T47D (cell line): ENCODE measurements around the gene SHISA9.

Source experiments
- DNase-seq, 2 experiments: peaks; one replicate each; pipeline versions ENCODE4 v3.0.0 to v3.0.0-alpha.2; 2011 to 2012; ENCODE audit warnings: low read depth in 1 of 2, low spot score in 1 of 2
- JUND ChIP-seq: IDR thresholded peaks from 2 replicates; pipeline ENCODE4 v1.6.1; 2012; ENCODE audit warnings: low read depth
- in situ Hi-C: cut with HindIII; loops from 2 replicates; pipeline ENCODE4 v1.10.0; 2016; ENCODE audit warnings: low sequenced_read_pairs, low pct_unique_long_range_greater_than_20kb

Gene SHISA9

DNA sequence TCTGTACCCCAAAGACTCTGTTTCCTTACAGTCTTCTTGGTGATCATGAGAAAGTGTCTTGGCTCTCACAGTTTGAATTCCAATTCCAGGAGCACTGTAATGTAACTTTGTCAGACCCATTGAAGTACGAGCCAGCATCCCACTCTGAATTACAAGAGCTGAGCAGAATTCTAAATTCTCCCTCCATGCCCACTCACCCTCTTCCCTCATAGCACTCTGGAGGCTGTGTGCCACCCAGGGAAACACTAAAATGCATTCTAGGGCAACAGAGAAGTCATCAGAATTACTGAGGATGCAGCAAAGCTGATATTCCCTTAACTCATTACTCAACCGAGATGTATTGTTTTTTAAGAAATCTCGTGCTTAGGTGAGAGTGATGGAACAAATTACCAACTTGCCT, 154.1 kb downstream of the SHISA9 start:
- in situ Hi-C loops = no loop called here
- no peak for DNase-seq

DNA sequence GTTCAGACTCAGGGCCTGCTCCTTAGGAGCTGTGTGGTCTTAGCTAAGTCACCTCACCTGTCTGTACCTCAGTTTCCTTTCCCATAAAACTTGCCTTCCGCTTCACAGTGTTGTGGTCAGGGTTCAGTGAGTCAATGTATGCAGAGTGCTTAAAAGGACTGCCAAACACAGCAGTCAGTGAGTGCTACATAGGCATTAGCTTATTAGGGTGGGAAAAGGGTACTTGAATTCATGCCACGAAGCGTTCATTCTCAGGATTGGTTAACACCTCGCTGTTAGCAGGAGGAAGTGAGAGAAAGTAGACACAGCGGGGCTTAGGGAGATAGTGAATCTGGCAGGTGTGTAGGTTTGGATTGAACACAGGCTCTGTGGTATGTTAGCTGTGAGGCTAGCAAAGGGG, 155.2 kb downstream of the SHISA9 start:
- no peak for DNase-seq
- in situ Hi-C loops = no loop called here
- TF ChIP-seq JUND = no peak

More for the DNA sequence above, 154.1 kb downstream of the SHISA9 start:
- TF ChIP-seq JUND = no peak

DNA sequence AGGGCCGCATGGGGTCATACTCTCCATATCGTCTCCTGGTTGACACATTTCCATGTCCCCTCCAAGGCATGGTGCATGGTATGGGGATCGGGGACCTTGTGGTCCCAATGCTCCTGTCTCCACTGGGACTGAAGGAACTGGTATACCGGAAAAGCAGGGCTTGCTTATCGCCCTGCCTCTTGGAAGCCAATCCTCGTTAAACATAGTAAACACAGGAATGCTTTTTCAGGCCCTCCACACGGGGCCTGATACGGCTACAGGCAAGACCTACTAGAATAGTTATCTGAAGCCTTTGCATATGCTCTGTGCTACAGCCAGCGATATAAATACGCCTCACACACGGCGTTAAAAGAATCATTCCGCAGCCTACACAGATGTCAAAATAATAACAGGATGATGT, 159.5 kb downstream of the SHISA9 start:
- no peak for DNase-seq
- in situ Hi-C loops = no loop called here
- no peak for TF ChIP-seq JUND

DNA sequence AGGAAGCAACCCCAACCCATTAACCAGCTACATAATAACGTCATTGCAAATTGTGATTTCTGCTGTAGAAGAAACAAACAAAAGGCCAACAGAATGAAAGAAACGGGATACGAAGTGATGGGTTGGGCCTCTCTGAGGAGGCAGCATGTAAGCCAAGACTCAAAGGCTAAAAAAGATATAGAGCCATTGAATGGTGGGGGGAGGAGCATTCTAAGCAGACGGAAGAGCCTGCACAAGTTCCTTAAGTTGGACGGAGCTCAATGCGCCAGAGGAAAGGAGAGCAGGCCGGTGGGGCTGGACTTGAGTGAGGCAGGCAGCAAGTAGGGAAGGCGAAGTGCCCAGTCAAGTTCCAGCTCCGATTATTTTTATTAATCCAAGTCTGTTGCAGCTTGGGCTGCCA, 160.3 kb downstream of the SHISA9 start:
- in situ Hi-C loops = no loop called here
- DNase-seq = no peak
- no peak for TF ChIP-seq JUND

DNA sequence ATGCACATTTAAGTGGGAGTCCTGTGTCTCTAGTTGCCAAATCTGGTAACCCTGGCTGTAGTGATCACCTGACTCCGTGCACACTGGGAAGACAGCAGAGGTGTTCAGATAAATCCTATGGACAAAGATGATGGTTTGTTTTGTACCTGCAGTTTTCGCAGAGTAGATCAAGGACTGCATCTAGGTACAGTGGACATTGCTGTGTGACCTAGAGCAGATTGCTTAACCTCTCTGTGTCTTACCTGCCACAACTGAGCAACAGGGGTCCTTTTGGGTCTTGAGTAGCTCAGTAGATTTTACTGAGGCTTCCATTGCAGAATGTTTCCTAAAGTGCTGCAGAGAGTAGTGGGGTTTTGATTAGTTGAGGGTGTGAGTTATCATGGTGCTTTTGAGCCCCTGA, 160.8 kb downstream of the SHISA9 start:
- no peak for TF ChIP-seq JUND
- in situ Hi-C loops = no loop called here
- DNase-seq = no peak

DNA sequence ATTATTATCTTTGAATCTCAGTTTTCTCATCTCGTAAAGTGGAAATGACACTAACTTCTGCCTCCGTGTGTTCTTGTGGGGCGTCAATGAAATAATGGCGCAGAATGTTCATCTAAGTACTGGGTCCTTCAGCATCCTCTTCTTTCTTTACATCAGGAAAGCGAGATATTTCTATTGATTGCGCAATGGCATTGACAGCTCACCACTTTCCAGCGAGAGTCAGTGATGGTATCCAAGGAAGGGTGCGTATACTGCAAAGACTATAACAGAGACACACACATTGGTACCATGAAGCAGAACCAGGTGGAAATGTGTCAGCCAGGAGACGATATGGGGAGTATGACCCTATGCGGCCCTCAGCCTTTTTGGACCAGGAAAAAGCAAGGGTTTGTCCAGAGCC, 162.1 kb downstream of the SHISA9 start:
- DNase-seq = no peak
- in situ Hi-C loops = no loop called here
- TF ChIP-seq JUND = no peak

DNA sequence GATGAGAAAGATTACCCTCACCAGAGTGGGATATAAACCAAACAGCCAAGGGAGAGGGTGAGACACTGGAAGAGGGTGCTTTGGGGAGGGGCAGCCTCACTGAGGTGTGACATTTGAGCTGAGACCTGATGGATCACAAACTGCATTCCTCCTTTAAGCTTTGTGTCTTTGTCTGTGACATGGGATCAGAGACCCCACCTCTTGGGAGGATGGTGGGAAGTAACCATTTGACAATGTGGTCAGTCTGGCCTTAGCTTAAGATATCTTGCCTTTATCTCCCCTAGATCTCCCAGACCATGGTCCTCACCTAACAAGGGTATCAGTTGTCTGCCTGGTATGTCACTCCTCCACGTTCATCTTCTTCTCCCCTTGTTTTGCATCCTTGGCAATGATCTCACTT, 163.4 kb downstream of the SHISA9 start:
- TF ChIP-seq JUND = no peak
- DNase-seq = no peak
- in situ Hi-C loops = no loop called here

DNA sequence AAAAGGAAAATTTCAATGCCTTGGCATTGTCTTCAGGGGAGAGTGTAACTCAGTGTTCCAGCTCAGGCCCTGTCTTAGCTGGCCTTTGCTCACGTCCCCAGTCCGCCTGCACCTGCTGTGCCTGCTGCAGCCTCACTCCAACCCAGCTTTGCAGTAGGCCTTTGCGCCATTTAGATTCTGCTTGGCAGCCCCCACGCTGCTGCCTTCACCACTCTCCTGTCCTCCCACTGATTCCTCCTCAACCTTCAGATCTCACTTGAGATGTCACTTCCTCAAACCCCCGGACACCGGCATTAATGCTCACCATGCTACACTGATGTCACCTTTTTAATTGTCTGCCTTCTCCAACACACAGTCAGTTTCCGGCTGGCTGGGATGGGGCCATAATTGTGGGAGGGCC, 166.2 kb downstream of the SHISA9 start:
- in situ Hi-C loops = no loop called here
- DNase-seq = no peak
- no peak for TF ChIP-seq JUND

DNA sequence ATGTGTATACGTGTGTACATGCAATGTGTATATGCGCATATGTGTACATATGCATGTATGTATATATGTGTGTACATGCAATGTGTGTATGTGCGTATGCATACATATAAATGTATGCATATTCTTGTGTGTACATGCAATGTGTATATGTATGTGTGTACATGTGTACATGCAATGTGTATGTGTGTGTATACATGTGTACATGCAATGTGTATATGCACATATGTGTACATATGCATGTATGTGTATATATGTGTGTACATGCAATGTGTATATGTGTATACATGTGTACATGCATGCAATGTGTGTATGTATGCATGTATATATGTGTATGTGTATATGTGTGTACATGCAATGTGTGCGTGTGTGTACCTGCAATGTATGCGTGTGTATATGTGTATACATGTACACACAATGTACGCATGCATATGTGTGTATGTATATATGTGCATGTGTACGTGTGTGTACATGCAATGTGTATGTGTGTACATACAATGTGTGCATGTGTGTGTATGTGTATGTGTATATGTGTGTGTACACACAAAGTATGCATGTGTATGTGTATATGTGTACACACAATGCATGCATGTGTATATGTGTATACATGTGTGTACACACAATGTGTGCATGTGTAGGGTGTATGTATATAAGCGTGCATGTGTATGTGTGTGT, 167.7 kb downstream of the SHISA9 start:
- in situ Hi-C loops = no loop called here
- no peak for DNase-seq
- no peak for TF ChIP-seq JUND

DNA sequence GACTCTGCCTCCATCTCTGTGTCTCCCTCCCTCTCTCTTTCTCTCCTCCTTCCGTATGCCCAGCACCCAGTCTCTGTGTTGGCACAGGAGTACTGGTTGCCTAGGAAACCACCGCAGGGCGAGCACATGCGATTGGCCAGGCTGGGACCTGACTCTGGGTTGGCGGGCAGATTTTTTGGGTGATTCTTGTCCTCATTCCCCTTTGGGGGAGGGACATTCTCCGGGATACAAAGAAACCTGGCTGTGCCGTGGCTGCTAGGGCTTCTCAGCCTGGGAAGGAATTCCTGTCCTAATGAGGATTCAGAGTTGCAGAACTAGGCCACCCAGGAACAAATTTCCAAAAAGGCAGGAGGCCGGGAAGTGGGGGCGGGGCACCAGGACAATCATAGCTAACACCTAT, 168.9 kb downstream of the SHISA9 start:
- no peak for DNase-seq
- in situ Hi-C loops = no loop called here
- TF ChIP-seq JUND = no peak

DNA sequence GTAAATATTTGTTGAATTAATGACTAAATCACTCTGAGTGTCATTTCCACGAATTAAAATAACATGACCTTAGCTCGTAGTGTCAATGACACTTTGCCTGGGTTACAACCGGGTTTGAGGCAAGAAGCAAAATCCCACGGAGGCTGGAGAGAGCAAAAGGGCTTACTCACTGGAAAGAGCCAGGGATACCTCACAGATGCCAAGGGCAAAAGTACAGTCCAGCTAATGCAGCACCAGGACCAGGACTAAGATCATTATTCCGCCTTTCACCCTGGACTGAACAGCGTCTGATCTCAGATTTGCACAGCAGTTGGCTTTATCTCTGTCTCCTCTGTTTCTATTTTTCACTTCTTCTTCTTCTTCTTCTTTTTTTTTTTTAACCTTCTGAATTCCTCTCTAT, 175.5 kb downstream of the SHISA9 start:
- DNase-seq = no peak
- no peak for TF ChIP-seq JUND
- in situ Hi-C loops = no loop called here

DNA sequence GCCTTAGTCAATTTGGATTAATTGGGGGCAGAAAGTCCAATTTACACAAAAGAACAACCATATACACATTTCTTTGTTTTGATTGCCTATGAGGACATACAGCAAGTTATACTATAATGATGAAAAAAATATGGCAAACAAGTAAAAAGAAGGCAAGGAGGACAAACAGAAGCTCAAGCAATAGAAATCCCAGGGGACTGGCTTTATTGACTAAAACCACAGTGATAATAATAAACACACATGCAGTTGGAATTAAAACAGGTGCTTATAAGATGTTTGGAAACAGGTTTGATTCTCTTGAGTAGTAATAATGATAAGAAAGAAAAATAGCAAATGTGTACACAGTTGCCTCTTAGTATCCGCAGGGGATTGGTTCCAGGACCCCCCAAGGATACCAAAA, 176.4 kb downstream of the SHISA9 start:
- TF ChIP-seq JUND = no peak
- DNase-seq = no peak
- in situ Hi-C loops = no loop called here

DNA sequence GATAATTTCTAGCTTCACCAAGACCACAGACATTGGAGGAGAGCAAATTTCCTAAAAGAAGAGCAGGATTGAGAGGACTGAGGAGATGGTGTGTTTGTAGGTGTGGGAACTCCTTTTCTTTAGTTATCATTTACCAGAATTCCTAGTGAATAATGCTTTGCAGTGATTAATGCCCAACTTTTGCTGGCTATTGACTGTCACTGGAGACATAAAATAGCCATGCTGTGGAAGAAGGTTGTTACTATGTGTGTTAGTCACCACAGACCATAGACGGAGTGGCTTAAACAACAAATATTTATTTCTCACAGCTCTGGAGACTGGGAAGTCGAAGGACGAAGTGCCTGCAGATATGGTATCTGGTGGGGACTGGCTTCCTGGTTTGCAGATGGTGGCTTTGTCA, 179.1 kb downstream of the SHISA9 start:
- TF ChIP-seq JUND = no peak
- in situ Hi-C loops = no loop called here
- DNase-seq = no peak

DNA sequence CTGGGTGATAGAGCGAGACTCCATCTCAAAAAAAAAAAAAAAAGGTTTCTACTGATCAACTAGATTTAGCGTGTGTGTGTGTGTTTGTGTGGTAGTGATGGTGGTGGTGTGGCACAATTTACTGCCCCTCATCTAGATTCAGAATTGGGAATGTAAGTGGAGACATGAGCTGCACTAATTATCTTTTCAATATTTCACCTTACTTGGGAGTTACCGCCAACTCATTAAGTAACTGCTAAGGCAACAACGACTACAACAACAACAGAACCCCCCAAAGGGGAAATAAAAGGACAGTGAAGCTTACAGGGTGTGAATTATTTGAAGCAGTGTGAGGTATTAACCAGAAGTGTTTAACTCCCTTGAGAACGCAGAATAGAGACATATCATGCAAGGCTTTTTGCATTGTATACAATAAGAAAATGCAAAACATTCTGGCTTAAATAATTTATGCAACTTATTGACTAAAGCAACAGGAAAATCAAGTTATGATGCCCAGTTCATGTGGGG, 180.5 kb downstream of the SHISA9 start:
- TF ChIP-seq JUND = no peak
- no peak for DNase-seq
- in situ Hi-C loops = no loop called here
